OCI-LY7 (cell line): Measurements from ENCODE around the gene TIMM13. TPM values are rescaled to one million over a fixed set of nuclear protein-coding genes. Genes with fewer than 3 reads are reported as not detected.
A peak's percentile ranks its signal among the peaks of the same experiment; 100 is the strongest.

ENCODE experiments used
- BruUV-seq: library from RNA; stranded (reverse); fragments of 400-500 nt; replicated peaks from 2 replicates; lab custom pipeline; 2021; lab: Mats Ljungman, UMichigan
- CTCF ChIA-PET: fragments of 300-600 bp; sonication (Branson Sonifier 250); formaldehyde crosslinking; loops from one replicate; lab custom pipeline; 2022; ENCODE audit warnings: antibody characterized with exemption; ENCODE audit not compliant: unreplicated experiment; lab: Charles Lee
- POLR2A ChIA-PET: fragments of 300-600 bp; sonication (Branson Sonifier 250); formaldehyde crosslinking; loops from one replicate; lab custom pipeline; 2022; ENCODE audit warnings: antibody characterized with exemption; lab: Charles Lee
- DNase-seq: peaks from one replicate; pipeline ENCODE4 v3.0.0-alpha.2; 2015; ENCODE audit warnings: low spot score
- H2AFZ ChIP-seq: fragments of 200-600 bp; sonication (generic), shearing (Covaris generic); 2 replicates; pipeline ENCODE4 v1.6.1; 2014; ENCODE audit warnings: mild to moderate bottlenecking, antibody characterized with exemption, low read length, moderate library complexity
- H3K27ac ChIP-seq: fragments of 200-600 bp; sonication (generic); 2 replicates; pipeline ENCODE4 v1.5.1; 2014; ENCODE audit warnings: mixed run types, low read depth, mild to moderate bottlenecking, moderate library complexity, low read length, inconsistent platforms; ENCODE audit not compliant: poor library complexity, severe bottlenecking
- H3K36me3 ChIP-seq: fragments of 200-600 bp; sonication (generic); 2 replicates; pipeline ENCODE4 v1.6.1; 2014; ENCODE audit warnings: mild to moderate bottlenecking, antibody characterized with exemption, low read length, moderate library complexity, mixed read lengths; ENCODE audit not compliant: insufficient read depth
- H3K4me1 ChIP-seq: fragments of 200-600 bp; sonication (generic); 2 replicates; pipeline ENCODE4 v1.5.1; 2014; ENCODE audit warnings: mild to moderate bottlenecking, low read length; ENCODE audit not compliant: insufficient read depth, poor library complexity, severe bottlenecking
- H3K4me2 ChIP-seq: fragments of 200-600 bp; sonication (generic); 2 replicates; pipeline ENCODE4 v1.6.1; 2014; ENCODE audit warnings: mild to moderate bottlenecking, low read length
- H3K4me3 ChIP-seq: fragments of 200-600 bp; sonication (generic); 2 replicates; pipeline ENCODE4 v1.5.1; 2014; ENCODE audit warnings: mild to moderate bottlenecking, low read depth, low read length; ENCODE audit not compliant: poor library complexity, severe bottlenecking
- H3K79me2 ChIP-seq: fragments of 200-600 bp; sonication (generic); 2 replicates; pipeline ENCODE4 v1.6.1; 2016; ENCODE audit warnings: low read depth, mild to moderate bottlenecking, low read length, moderate library complexity, mixed read lengths; ENCODE audit not compliant: insufficient read depth
- H3K9me2 ChIP-seq: fragments of 200-600 bp; sonication (generic); 2 replicates; pipeline ENCODE4 v1.6.1; 2016; ENCODE audit warnings: mild to moderate bottlenecking, low read length, mixed read lengths; ENCODE audit not compliant: insufficient read depth
- H3K9me3 ChIP-seq: fragments of 200-600 bp; sonication (generic); 2 replicates; pipeline ENCODE4 v1.6.1; 2014; ENCODE audit warnings: mild to moderate bottlenecking, mixed run types, low read length, mixed read lengths
- H4K20me1 ChIP-seq: fragments of 200-600 bp; sonication (generic); 2 replicates; pipeline ENCODE4 v1.6.1; 2014; ENCODE audit warnings: mild to moderate bottlenecking, antibody characterized with exemption, low read length, moderate library complexity, mixed read lengths; ENCODE audit not compliant: insufficient read depth
- CTCF ChIP-seq: fragments of 200-600 bp; sonication (generic); conservative IDR thresholded peaks from 2 replicates; pipeline ENCODE4 v1.5.1; 2014; ENCODE audit warnings: mild to moderate bottlenecking, antibody characterized with exemption, low read length, moderate library complexity, mixed read lengths
- EZH2phosphoT487 ChIP-seq: fragments of 200-600 bp; sonication (generic); IDR thresholded peaks from 2 replicates; pipeline ENCODE4 v1.6.1; 2018; ENCODE audit warnings: low read depth, borderline replicate concordance, mild to moderate bottlenecking, mixed run types, antibody characterized with exemption, low read length, moderate library complexity, mixed read lengths
- intact Hi-C: fragments of 100-400 bp; cut with micrococcal nuclease; formaldehyde crosslinking; loops from one replicate; pipeline ENCODE4 v1.10.0; 2022; ENCODE audit not compliant: unreplicated experiment
- total RNA-seq, 2 experiments: library from RNA; depleted of rRNA in 1 of 2; stranded (reverse); fragments of >200 nt in 1 of 2; shearing (Covaris generic) in 1 of 2; gene quantifications; 2 replicates each; pipeline ENCODE4 v1.2.3, GENCODE V29; 2014 to 2022

TIMM13 gene
- total RNA-seq, 2 experiments from 2014 or later: 55.4 to 120 TPM

GRCh38 chr19:2454962-2455850 lies 27.8 kb upstream of the TIMM13 start:
- intact Hi-C loops: no loop called here
- ChIA-PET POLR2A (interaction anchor here (0.9 kb wide), 1 partner anchor 165 kb away, joined by 3 read pairs; no protein-coding TSS in a partner anchor), CTCF (no interaction called here)
- H2AFZ ChIP-seq: no peak overlapping the region
- BruUV-seq: no TSS peak
- H3K4me1 ChIP-seq: peaks cover 30% of the 10 kb centered on the region
- H3K36me3 ChIP-seq: peaks cover 43% of the 10 kb centered on the region
- H3K9me2 ChIP-seq: no peaks in the 10 kb centered on the region
- H3K4me2 ChIP-seq: peak overlapping the region; percentile 99
- peaks cover 17% of the 10 kb centered on the region for H4K20me1 ChIP-seq
- DNase-seq: no peak
- H3K9me3 ChIP-seq: no peaks in the 10 kb centered on the region
- H3K27ac ChIP-seq: peak overlapping the region; percentile 64
- TF ChIP-seq CTCF (no peak), EZH2phosphoT487 (no peak)
- peaks cover 64% of the 10 kb centered on the region for H3K79me2 ChIP-seq
- H3K4me3 ChIP-seq: peak overlapping the region; percentile 99

- DNase-seq: no peak
- Histone ChIP-seq H3K4me2 (peak overlapping the region; percentile 99), H3K4me3 (peak overlapping the region; percentile 99), H3K27ac (peak overlapping the region; percentile 64), H3K9me2 (no peaks in the 10 kb centered on the region), H3K36me3 (peaks cover 49% of the 10 kb centered on the region), H3K4me1 (peaks cover 30% of the 10 kb centered on the region), H3K79me2 (peaks cover 70% of the 10 kb centered on the region), H2AFZ (no peak overlapping the region), H4K20me1 (peaks cover 17% of the 10 kb centered on the region), H3K9me3 (no peaks in the 10 kb centered on the region)
- intact Hi-C loops: no loop called here
- ChIA-PET CTCF (no interaction called here), POLR2A (interaction anchor here (0.6 to 1.6 kb wide), 3 partner anchors 15 to 166 kb away, joined by 3 to 9 read pairs (median 8); partner anchors contain the start of gene TIMM13)
- no peak for TF ChIP-seq EZH2phosphoT487
- no peak for TF ChIP-seq CTCF
- BruUV-seq: no TSS peak
These were observed 27.0 kb upstream of the TIMM13 start for GRCh38 chr19:2454199-2454961.
